Liver (tissue), 9 donors: Measurements from ENCODE around the gene KICS2. TPM values are rescaled to one million over a fixed set of nuclear protein-coding genes. Genes with fewer than 3 reads are reported as not detected.

Experiments used
- DNase-seq: peaks from one replicate; pipeline ENCODE4 v3.0.0-alpha.2; 2017; ENCODE audit warnings: low spot score
- H3K27ac ChIP-seq, 2 donors: one replicate each; pipeline ENCODE4 v1.7.0; 2013; ENCODE audit warnings: inconsistent platforms in 2 of 2, low read length in 2 of 2, control low read depth in 1 of 2, low read depth in 1 of 2, mild to moderate bottlenecking in 1 of 2
- H3K27me3 ChIP-seq, 4 donors: one replicate each; pipeline versions ENCODE4 v1.6.1 to v1.7.0; 2013; ENCODE audit warnings: low read length in 3 of 4, inconsistent platforms in 1 of 4, mild to moderate bottlenecking in 1 of 4, moderate library complexity in 1 of 4; ENCODE audit not compliant: control insufficient read depth in 4 of 4, insufficient read depth in 4 of 4
- H3K36me3 ChIP-seq, 4 donors: one replicate each; pipeline versions ENCODE4 v1.6.1 to v1.7.0; 2013; ENCODE audit warnings: low read length in 3 of 4, mild to moderate bottlenecking in 3 of 4, low read depth in 1 of 4, moderate library complexity in 1 of 4; ENCODE audit not compliant: control insufficient read depth in 4 of 4, insufficient read depth in 3 of 4
- H3K4me1 ChIP-seq, 4 donors: one replicate each; pipeline versions ENCODE4 v1.6.1 to v1.7.0; 2013; ENCODE audit warnings: low read length in 3 of 4, mild to moderate bottlenecking in 3 of 4, moderate library complexity in 1 of 4; ENCODE audit not compliant: control insufficient read depth in 4 of 4, insufficient read depth in 4 of 4
- H3K4me3 ChIP-seq, 3 donors: one replicate each; pipeline versions ENCODE4 v1.6.1 to v1.7.0; 2013; ENCODE audit warnings: low read length in 3 of 3, control low read depth in 1 of 3, low read depth in 1 of 3, mild to moderate bottlenecking in 1 of 3
- H3K9ac ChIP-seq, 2 donors: one replicate each; pipeline ENCODE4 v1.7.0; 2013; ENCODE audit warnings: low read length in 2 of 2, mild to moderate bottlenecking in 2 of 2, moderate library complexity in 2 of 2, control low read depth in 1 of 2, low read depth in 1 of 2
- H3K9me3 ChIP-seq, 4 donors: one replicate each; pipeline versions ENCODE4 v1.6.1 to v1.7.0; 2013; ENCODE audit warnings: low read length in 3 of 4; ENCODE audit not compliant: control insufficient read depth in 4 of 4
- EGR1 ChIP-seq, 2 donors: IDR thresholded peaks; 2 replicates each; pipeline ENCODE4 v1.6.1; 2016 to 2018; ENCODE audit warnings: antibody characterized with exemption in 2 of 2, low read depth in 2 of 2
- FOXA1 ChIP-seq: IDR thresholded peaks from 2 replicates; pipeline ENCODE4 v1.6.1; 2016; ENCODE audit warnings: antibody characterized with exemption
- FOXA2 ChIP-seq: IDR thresholded peaks from 2 replicates; pipeline ENCODE4 v1.6.1; 2016; ENCODE audit warnings: antibody characterized with exemption
- GABPA ChIP-seq, 2 donors: IDR thresholded peaks in 1 of 2; conservative IDR thresholded peaks in 1 of 2; 2 replicates each; pipeline ENCODE4 v1.6.1; 2016; ENCODE audit warnings: antibody characterized with exemption in 2 of 2, mild to moderate bottlenecking in 1 of 2, moderate library complexity in 1 of 2
- HNF4A ChIP-seq, 2 donors: conservative IDR thresholded peaks; 2 replicates each; pipeline ENCODE4 v1.6.1; 2016; ENCODE audit warnings: antibody characterized with exemption in 2 of 2, mild to moderate bottlenecking in 2 of 2
- JUND ChIP-seq, 2 donors: IDR thresholded peaks; 2 replicates each; pipeline ENCODE4 v1.6.1; 2016; ENCODE audit warnings: antibody characterized with exemption in 2 of 2
- NR2F2 ChIP-seq: IDR thresholded peaks from 2 replicates; pipeline ENCODE4 v1.6.1; 2016; ENCODE audit warnings: antibody characterized with exemption
- RAD21 ChIP-seq, 2 donors: IDR thresholded peaks; 2 replicates each; pipeline ENCODE4 v1.6.1; 2016; ENCODE audit warnings: antibody characterized with exemption in 2 of 2, mild to moderate bottlenecking in 2 of 2
- SP1 ChIP-seq: IDR thresholded peaks from 2 replicates; pipeline ENCODE4 v1.6.1; 2018; ENCODE audit warnings: antibody characterized with exemption, mild to moderate bottlenecking
- TAF1 ChIP-seq: conservative IDR thresholded peaks from 2 replicates; pipeline ENCODE4 v1.6.1; 2016; ENCODE audit warnings: antibody characterized with exemption, mild to moderate bottlenecking
- YY1 ChIP-seq: IDR thresholded peaks from 2 replicates; pipeline ENCODE4 v1.6.1; 2016; ENCODE audit warnings: antibody characterized with exemption, mild to moderate bottlenecking
- WGBS: extraction: QIAGEN DNeasy Blood & Tissue Kit; methylation state at CpG from one replicate; pipeline ENCODE4 v1.1.7; 2013; 5-methylcytosine and 5-hydroxymethylcytosine counted together
- polyA plus RNA-seq, 2 donors: library from polyadenylated mRNA; stranded (reverse) in 1 of 2; unstranded in 1 of 2; fragments of 200-250 nt in 1 of 2; fragments of >200 nt in 1 of 2; fragmentation: Nextera tagmentation in 1 of 2; extraction: Ambion mirVana in 1 of 2; gene quantifications; one replicate each; pipeline versions ENCODE4 v1.2.1 to v1.2.3, GENCODE V29; 2013 to 2015
- total RNA-seq, 2 donors: library from RNA; depleted of rRNA; stranded (reverse); fragments of >200 nt; gene quantifications; one replicate each; pipeline ENCODE4 v1.2.3, GENCODE V29; 2014
- TF ChIP-seq, protein P1 (sequence below): IDR thresholded peaks from 2 replicates; pipeline ENCODE4 v1.6.1; 2016; ENCODE audit warnings: antibody characterized with exemption
- TF ChIP-seq, protein P2 (sequence below): IDR thresholded peaks from 2 replicates; pipeline ENCODE4 v1.6.1; 2016; ENCODE audit warnings: antibody characterized with exemption, mild to moderate bottlenecking
- TF ChIP-seq, protein P3 (sequence below): fragments of 150-350 bp; IDR thresholded peaks from 2 replicates; pipeline ENCODE4 v1.5.1; 2017; ENCODE audit warnings: improper control_type of control experiment, low read depth, low read length; ENCODE audit not compliant: missing input control
- TF ChIP-seq, protein P4 (sequence below): IDR thresholded peaks from 2 replicates; pipeline ENCODE4 v1.6.1; 2016; ENCODE audit warnings: antibody characterized with exemption
- donor health status: healthy.
- donor health status: healthy.
- donor health status: healthy.
- donor health status: healthy.
- donor health status: healthy.

Gene KICS2
- total and polyA plus RNA-seq, 4 donors: 3.4 to 10.7 (median 5.3) TPM

DNA sequence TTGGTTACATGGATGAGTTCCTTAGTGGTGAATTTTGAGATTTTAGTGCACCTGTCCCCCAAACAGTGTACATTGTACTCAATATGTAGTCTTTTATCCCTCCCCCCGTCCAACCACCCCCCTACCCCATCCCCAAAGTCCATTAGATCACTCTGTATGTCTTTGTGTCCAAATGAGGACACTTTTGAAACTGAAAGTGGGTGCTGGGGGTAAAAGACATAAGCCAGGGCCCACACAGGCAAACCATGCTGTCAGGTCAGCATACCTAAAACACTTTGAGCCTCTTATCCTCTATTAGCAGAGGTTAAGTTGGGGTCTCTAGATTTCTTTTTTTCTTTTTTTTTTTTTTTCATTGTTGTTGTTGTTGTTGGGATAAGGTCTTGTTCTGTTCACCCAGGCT is 31.3 kb upstream of the KICS2 start:
- H3K9me3 ChIP-seq: no peaks in the 10 kb centered on the region

DNA sequence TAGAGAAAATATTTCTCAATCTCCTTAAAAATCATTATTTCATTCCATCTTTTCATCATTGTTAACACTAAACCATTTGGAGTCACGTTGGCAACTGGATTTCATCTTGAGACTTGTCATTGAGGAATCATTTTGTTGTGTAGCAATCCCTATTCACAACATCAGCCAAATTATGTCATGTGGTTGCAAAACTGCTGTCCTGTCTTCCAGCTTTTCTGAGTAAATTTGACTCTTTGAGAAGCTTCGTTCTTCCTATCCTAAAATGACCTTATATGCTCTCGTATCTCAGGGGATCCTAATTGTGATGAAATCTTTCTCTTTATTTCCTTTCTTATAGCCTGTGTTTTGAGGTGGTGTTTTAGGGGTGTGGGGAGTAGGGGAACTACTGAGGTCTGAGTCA is 30.6 kb upstream of the KICS2 start:
- Histone ChIP-seq H3K9ac (no peak overlapping the region), H3K27ac (no peak overlapping the region), H3K27me3 (no peaks in the 10 kb centered on the region), H3K9me3 (no peaks in the 10 kb centered on the region), H3K4me1 (peaks cover 0 to 4% (median 0%) of the 10 kb centered on the region in 4 donors), H3K36me3 (no peaks in the 10 kb centered on the region), H3K4me3 (no peak overlapping the region)
- TF ChIP-seq YY1 (no peak), GABPA (IDR thresholded peaks at IDR 0.05 in 1 of 2, conservative IDR thresholded peaks at IDR 0.05 in 1 of 2) (no peak), FOXA2 (no peak), JUND (IDR thresholded peaks at IDR 0.05) (no peak), FOXA1 (no peak)
- TF ChIP-seq, protein P1, sequence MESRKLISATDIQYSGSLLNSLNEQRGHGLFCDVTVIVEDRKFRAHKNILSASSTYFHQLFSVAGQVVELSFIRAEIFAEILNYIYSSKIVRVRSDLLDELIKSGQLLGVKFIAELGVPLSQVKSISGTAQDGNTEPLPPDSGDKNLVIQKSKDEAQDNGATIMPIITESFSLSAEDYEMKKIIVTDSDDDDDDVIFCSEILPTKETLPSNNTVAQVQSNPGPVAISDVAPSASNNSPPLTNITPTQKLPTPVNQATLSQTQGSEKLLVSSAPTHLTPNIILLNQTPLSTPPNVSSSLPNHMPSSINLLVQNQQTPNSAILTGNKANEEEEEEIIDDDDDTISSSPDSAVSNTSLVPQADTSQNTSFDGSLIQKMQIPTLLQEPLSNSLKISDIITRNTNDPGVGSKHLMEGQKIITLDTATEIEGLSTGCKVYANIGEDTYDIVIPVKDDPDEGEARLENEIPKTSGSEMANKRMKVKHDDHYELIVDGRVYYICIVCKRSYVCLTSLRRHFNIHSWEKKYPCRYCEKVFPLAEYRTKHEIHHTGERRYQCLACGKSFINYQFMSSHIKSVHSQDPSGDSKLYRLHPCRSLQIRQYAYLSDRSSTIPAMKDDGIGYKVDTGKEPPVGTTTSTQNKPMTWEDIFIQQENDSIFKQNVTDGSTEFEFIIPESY: no peak
- TF ChIP-seq, protein P2, sequence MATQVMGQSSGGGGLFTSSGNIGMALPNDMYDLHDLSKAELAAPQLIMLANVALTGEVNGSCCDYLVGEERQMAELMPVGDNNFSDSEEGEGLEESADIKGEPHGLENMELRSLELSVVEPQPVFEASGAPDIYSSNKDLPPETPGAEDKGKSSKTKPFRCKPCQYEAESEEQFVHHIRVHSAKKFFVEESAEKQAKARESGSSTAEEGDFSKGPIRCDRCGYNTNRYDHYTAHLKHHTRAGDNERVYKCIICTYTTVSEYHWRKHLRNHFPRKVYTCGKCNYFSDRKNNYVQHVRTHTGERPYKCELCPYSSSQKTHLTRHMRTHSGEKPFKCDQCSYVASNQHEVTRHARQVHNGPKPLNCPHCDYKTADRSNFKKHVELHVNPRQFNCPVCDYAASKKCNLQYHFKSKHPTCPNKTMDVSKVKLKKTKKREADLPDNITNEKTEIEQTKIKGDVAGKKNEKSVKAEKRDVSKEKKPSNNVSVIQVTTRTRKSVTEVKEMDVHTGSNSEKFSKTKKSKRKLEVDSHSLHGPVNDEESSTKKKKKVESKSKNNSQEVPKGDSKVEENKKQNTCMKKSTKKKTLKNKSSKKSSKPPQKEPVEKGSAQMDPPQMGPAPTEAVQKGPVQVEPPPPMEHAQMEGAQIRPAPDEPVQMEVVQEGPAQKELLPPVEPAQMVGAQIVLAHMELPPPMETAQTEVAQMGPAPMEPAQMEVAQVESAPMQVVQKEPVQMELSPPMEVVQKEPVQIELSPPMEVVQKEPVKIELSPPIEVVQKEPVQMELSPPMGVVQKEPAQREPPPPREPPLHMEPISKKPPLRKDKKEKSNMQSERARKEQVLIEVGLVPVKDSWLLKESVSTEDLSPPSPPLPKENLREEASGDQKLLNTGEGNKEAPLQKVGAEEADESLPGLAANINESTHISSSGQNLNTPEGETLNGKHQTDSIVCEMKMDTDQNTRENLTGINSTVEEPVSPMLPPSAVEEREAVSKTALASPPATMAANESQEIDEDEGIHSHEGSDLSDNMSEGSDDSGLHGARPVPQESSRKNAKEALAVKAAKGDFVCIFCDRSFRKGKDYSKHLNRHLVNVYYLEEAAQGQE: no peak
- 42% methylated on average over 3 of the region's 3 CpGs for WGBS
- no peak for DNase-seq

More for the DNA sequence above, 31.3 kb upstream of the KICS2 start:
- Histone ChIP-seq H3K36me3 (no peaks in the 10 kb centered on the region), H3K27ac (no peak overlapping the region), H3K4me1 (peaks cover 0 to 4% (median 0%) of the 10 kb centered on the region in 4 donors), H3K9ac (no peak overlapping the region), H3K4me3 (no peak overlapping the region), H3K27me3 (no peaks in the 10 kb centered on the region)
- DNase-seq: no peak
- no peak for TF ChIP-seq TAF1
- no peak for TF ChIP-seq YY1
- TF ChIP-seq, protein P2: no peak
- TF ChIP-seq NR2F2: no peak
- TF ChIP-seq GABPA (IDR thresholded peaks at IDR 0.05 in 1 of 2, conservative IDR thresholded peaks at IDR 0.05 in 1 of 2): no peak
- TF ChIP-seq, protein P1: no peak
- TF ChIP-seq, protein P3, sequence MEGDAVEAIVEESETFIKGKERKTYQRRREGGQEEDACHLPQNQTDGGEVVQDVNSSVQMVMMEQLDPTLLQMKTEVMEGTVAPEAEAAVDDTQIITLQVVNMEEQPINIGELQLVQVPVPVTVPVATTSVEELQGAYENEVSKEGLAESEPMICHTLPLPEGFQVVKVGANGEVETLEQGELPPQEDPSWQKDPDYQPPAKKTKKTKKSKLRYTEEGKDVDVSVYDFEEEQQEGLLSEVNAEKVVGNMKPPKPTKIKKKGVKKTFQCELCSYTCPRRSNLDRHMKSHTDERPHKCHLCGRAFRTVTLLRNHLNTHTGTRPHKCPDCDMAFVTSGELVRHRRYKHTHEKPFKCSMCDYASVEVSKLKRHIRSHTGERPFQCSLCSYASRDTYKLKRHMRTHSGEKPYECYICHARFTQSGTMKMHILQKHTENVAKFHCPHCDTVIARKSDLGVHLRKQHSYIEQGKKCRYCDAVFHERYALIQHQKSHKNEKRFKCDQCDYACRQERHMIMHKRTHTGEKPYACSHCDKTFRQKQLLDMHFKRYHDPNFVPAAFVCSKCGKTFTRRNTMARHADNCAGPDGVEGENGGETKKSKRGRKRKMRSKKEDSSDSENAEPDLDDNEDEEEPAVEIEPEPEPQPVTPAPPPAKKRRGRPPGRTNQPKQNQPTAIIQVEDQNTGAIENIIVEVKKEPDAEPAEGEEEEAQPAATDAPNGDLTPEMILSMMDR: no peak
- no peak for TF ChIP-seq EGR1 (IDR thresholded peaks at IDR 0.05; ENCODE audit: low read depth in 2 of 2)
- no peak for TF ChIP-seq HNF4A (conservative IDR thresholded peaks at IDR 0.05)
- no peak for TF ChIP-seq SP1
- no peak for TF ChIP-seq RAD21 (IDR thresholded peaks at IDR 0.05)
- TF ChIP-seq, protein P4, sequence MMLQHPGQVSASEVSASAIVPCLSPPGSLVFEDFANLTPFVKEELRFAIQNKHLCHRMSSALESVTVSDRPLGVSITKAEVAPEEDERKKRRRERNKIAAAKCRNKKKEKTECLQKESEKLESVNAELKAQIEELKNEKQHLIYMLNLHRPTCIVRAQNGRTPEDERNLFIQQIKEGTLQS: no peak
- 50% methylated on average over 1 of the region's 1 CpG for WGBS
